Measurements from ENCODE around the gene OSM.
A peak's percentile ranks its signal among the peaks of the same experiment; 100 is the strongest.

OSM gene

DNA sequence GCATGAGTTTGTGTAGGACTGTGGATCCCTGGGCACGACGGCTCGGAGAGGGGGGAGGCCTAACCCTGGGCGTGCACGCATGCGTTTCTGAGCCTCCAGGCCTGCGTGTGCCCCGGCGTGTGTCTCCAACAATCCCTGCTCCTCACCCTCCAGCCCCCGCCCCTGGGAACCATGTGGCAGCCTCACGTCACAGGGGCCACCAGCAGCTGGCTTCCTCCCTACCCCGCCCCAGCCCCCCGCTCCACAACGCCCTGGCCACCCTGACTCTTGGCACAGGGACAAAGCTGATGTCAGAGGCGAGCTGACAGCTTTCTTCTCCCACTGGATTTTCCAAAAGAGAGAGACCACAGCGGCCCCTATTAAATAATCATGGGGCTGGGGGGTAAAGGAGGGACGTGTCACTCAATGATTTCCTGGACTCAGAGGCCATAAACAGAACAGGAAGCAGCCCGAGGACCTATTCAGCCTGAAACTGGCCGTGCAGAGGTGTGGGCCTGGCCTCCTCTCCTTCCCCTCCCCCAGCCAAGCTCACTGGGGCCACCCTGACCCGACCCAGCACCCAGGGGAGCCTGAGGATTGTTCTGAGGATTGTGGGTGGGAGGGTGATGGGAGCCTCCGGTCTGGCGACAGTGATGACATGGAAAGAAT is 13.3 kb downstream of the OSM start:
- H3K4me3 ChIP-seq (ENCODE audit: low read depth, low read length): no peak overlapping the region
- DNase-seq (ENCODE audit: low read depth): no peak
- TF ChIP-seq, protein P1, sequence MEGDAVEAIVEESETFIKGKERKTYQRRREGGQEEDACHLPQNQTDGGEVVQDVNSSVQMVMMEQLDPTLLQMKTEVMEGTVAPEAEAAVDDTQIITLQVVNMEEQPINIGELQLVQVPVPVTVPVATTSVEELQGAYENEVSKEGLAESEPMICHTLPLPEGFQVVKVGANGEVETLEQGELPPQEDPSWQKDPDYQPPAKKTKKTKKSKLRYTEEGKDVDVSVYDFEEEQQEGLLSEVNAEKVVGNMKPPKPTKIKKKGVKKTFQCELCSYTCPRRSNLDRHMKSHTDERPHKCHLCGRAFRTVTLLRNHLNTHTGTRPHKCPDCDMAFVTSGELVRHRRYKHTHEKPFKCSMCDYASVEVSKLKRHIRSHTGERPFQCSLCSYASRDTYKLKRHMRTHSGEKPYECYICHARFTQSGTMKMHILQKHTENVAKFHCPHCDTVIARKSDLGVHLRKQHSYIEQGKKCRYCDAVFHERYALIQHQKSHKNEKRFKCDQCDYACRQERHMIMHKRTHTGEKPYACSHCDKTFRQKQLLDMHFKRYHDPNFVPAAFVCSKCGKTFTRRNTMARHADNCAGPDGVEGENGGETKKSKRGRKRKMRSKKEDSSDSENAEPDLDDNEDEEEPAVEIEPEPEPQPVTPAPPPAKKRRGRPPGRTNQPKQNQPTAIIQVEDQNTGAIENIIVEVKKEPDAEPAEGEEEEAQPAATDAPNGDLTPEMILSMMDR (conservative IDR thresholded peaks at IDR 0.05; ENCODE audit: low read depth, low read length): no peak

DNA sequence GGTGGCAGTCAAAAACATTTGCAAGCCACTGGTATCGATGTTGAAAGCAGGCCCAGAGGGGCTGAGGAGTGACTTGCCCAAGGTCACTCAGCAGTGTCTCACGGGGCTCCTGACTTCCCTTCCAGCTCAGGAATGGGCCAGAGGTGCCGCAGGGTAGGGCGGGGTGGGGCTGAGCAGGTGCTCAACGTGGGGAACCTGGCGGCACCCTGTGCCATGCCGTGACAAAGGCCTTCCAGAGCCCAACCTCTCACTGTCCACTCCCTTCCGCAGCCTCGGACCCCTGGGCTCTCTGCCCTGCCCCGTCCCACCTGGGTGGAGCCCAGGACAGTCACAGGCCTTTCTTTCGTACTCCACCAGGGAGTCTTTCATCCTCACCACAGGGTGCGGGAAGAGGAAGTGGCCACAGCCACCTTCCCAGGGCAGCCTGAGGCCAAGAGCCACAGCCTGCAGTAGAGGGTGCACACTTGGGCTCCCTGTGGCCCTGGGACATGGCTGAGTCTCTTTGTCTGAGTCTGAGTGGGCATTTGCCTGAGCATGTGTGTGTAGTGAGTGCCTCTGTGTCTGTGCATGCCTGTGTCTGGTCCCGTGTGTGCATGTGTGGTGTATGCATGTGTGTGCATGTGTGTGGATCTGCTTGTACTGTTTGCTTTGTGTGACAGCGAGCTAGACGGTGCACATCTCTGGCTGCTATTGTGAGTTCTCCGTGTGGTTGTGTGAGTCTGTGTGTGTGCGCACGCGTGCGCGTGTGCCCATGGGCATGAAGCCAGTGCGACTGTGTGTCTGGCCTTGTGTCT is 14.0 kb downstream of the OSM start:
- H3K4me3 ChIP-seq (ENCODE audit: low read depth, low read length): no peak overlapping the region
- DNase-seq (ENCODE audit: low read depth): no peak

DNA sequence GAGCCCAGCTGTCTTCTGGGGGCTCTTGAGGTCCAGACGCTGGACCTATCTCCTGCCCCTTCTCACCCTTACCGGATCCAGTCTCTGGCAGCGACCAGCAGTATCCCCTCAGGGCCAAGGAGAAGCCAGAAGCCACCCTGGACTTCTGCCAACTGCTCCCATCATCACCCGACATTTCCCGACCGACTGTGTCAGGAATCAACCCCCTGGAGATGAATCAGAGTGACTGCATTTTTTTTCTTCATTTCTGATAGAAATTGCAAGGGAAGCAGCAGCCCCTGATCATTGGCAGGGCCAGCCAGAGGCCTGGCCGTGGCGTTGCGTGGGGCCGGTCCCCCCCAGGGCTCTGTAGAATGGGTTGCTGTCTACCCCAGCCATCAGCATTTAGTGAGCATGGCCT is 14.9 kb downstream of the OSM start:
- DNase-seq (ENCODE audit: low read depth): peak; percentile 52
- H3K4me3 ChIP-seq (ENCODE audit: low read depth, low read length): no peak overlapping the region
- TF ChIP-seq, protein P1 (conservative IDR thresholded peaks at IDR 0.05; ENCODE audit: low read depth, low read length): no peak

More for the DNA sequence above, 14.0 kb downstream of the OSM start:
- TF ChIP-seq, protein P1 (conservative IDR thresholded peaks at IDR 0.05; ENCODE audit: low read depth, low read length): no peak

DNA sequence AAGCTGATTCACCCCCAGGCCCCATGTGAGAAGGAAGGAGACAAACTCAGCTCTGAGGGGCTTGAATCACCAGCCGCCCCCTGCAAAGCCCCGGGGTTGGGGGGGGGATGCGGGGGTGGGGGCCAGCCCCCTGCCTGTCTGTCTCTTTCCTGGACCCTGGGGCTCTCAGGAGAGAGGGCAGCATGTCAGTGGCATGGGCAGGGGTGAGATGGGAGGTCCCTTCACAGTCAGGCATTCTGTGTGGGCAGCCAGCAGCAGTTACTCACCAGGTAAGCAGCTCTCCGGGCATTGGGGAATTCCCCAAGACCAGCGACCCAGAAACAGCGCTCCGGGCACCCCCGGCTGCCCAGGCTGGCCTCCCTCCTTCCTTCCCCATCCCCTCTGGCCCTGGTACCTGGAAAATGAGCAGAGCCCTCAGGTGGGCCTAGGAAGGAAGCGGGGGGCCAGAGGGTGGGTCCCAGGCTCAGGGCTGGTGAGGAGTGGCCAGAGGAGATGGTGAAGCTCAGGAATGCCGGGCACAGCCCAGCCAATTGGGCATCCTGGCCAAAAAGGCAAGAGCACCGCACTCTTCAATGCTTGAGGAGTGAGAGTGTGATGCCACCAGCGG is 15.9 kb downstream of the OSM start:
- DNase-seq (ENCODE audit: low read depth): peak; percentile 57
- TF ChIP-seq, protein P1 (conservative IDR thresholded peaks at IDR 0.05; ENCODE audit: low read depth, low read length): no peak

DNA sequence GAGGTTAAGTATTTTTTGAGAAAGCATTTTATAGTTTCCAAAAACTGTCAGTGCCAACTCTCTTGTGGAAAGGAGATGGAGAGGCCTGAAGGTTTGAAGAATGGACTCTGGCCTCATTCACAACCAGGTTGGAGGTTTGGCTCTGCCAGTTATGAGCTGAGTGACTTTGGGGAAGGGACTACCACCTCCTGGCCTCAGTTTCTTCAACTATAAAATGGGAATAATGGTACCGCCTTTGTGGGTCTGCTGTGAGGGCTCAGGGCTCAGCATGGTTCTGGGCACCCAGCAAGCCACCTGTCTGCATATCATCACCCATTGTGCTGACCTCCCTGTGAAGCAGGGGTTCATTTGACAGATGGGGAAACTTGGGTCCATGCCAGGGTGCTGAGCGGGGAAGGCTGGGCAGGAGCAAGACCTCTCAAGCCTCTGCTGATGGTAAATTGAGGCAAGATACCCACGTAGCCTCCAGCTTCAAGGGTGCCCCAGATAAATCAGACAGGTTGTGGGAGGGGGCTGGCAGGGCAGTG is 16.5 kb downstream of the OSM start:
- H3K4me3 ChIP-seq (ENCODE audit: low read depth, low read length): no peak overlapping the region
- DNase-seq (ENCODE audit: low read depth): no peak
- TF ChIP-seq, protein P1 (conservative IDR thresholded peaks at IDR 0.05; ENCODE audit: low read depth, low read length): no peak

More for the DNA sequence above, 15.9 kb downstream of the OSM start:
- H3K4me3 ChIP-seq (ENCODE audit: low read depth, low read length): no peak overlapping the region

DNA sequence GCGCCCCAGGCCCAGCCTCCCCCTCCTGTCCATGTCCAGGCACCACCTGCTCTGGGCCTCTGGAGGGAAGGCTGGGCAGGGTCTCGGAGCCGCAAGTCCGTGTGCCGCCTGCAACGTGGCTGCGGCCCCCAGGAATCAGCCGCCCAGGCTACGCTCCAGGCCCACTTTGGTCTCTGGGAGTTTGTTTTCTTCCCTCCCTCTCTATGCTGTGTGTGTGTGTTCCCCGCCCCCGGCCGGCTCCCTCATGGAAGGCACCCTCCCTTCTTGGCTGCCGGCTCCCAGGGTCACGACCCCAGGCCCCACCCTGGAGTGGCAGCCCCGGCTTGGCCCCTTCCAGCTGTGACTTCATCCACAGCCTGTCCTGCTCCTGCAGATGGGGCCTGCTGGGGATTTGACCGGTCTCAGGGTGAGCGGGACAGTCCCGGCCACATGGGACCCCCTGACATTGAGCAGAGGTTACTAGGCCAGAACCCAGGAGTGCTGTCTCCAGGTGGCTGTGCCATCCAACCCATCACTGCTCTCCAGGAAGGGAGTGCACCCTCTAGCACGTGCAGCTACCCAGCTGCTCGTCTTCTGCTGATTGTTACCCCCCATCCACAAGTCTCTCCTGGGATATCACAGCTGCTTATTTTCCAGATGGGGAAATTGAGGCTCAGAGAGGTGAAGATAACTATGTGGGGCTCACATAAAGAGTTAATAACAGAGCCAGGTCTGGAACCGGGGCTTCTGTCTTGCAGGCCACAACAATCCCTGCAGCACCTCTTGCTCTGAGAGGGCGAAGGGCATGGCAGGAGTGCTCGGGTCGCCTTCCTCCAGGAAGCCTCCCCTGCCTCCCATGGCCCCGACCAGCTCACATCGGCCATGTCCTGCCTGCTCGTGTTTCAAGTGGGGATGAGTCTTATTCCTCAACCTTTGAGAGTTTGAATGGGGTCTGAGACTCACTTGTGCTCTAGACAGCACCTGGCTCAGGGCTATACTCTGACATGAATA is 17.3 kb downstream of the OSM start:
- H3K4me3 ChIP-seq (ENCODE audit: low read depth, low read length): no peak overlapping the region
- TF ChIP-seq, protein P1 (conservative IDR thresholded peaks at IDR 0.05; ENCODE audit: low read depth, low read length): no peak
- no peak for DNase-seq (ENCODE audit: low read depth)

Data from choroid plexus epithelial cell (primary cell).